Stomach (tissue), 9 donors: ENCODE results near the gene AP1S3. TPM values are rescaled to one million over a fixed set of nuclear protein-coding genes. Genes with fewer than 3 reads are reported as not detected.
"Not testable (repeated sequence)": the region's sequence is repeated elsewhere in the genome, so short reads cannot be mapped to it uniquely, and the experiment has no call there.

Experiments used
- DNase-seq, 2 donors: peaks; one replicate each; pipeline versions ENCODE4 v3.0.0 to v3.0.0-alpha.2; 2013 to 2019
- H3K27ac ChIP-seq, 5 donors: fragments of 200-600 bp in 4 of 5; sonication (generic) in 4 of 5; one replicate each; pipeline ENCODE4 v1.5.1; 2013 to 2019; ENCODE audit warnings: mild to moderate bottlenecking in 1 of 5, moderate library complexity in 1 of 5
- H3K27me3 ChIP-seq, 3 donors: fragments of 200-600 bp; sonication (generic); one replicate each; pipeline ENCODE4 v1.5.1; 2017 to 2019; ENCODE audit warnings: mixed run types in 1 of 3
- H3K36me3 ChIP-seq, 4 donors: fragments of 200-600 bp; sonication (generic); 1 replicate in 3 of 4; 2 replicates in 1 of 4; pipeline ENCODE4 v1.5.1; 2016 to 2019
- H3K4me1 ChIP-seq, 4 donors: fragments of 200-600 bp; sonication (generic); one replicate each; pipeline ENCODE4 v1.5.1; 2016 to 2019
- H3K4me3 ChIP-seq, 4 donors: fragments of 200-600 bp; sonication (generic) in 3 of 4; one replicate each; pipeline ENCODE4 v1.5.1; 2016 to 2019; ENCODE audit warnings: mild to moderate bottlenecking in 1 of 4
- H3K9me3 ChIP-seq, 4 donors: fragments of 200-600 bp; sonication (generic); one replicate each; pipeline ENCODE4 v1.5.1; 2016 to 2019
- CTCF ChIP-seq, 7 experiments: fragments of 450-650 bp in 4 of 7; fragments of 200-600 bp in 3 of 7; sonication (generic) in 3 of 7; IDR thresholded peaks; one replicate each; pipeline ENCODE4 v1.5.1; 2016 to 2019; ENCODE audit warnings: antibody characterized with exemption in 7 of 7, control low read depth in 2 of 7, mild to moderate bottlenecking in 1 of 7
- EP300 ChIP-seq: sonication (generic); formaldehyde crosslinking; IDR thresholded peaks from one replicate; pipeline ENCODE4 v1.6.1; 2017; ENCODE audit warnings: antibody characterized with exemption
- POLR2A ChIP-seq, 4 donors: fragments of 450-650 bp; IDR thresholded peaks; one replicate each; pipeline ENCODE4 v1.6.1; 2016; ENCODE audit warnings: antibody characterized with exemption in 4 of 4, control low read depth in 2 of 4, mild to moderate bottlenecking in 1 of 4, moderate library complexity in 1 of 4
- POLR2AphosphoS5 ChIP-seq, 3 donors: sonication (generic); formaldehyde crosslinking; IDR thresholded peaks; one replicate each; pipeline ENCODE4 v1.6.1; 2016; ENCODE audit warnings: antibody characterized with exemption in 3 of 3
- WGBS, 5 donors: extraction: QIAGEN DNeasy Blood & Tissue Kit in 3 of 5; methylation state at CpG; one replicate each; pipeline versions ENCODE4 v1.1.5 to v1.1.7; 2013 to 2018; 5-methylcytosine and 5-hydroxymethylcytosine counted together
- intact Hi-C: fragments of 100-400 bp; cut with DNase I; formaldehyde crosslinking; loops from one replicate; pipeline ENCODE4 v1.15.1; 2023; ENCODE audit warnings: low total_unique reads
- polyA plus RNA-seq, 3 donors: library from polyadenylated mRNA; stranded (reverse); fragments of 200-250 nt; gene quantifications; one replicate each; pipeline ENCODE4 v1.2.3, GENCODE V29; 2013
- total RNA-seq, 5 donors: library from RNA; depleted of rRNA; stranded (reverse); fragments of >200 nt; gene quantifications; one replicate each; pipeline versions ENCODE4 v1.1.0 to v1.2.3, GENCODE V29; 2014 to 2016
- donor health status: healthy with polysubstance abuse.
- donor health status: Bipolar disorder and iron deficiency.
- donor health status: healthy.

Gene AP1S3
- total and polyA plus RNA-seq, 8 donors, result 1.5 to 18.2 (median 6.1) TPM; not detected in 2

DNA sequence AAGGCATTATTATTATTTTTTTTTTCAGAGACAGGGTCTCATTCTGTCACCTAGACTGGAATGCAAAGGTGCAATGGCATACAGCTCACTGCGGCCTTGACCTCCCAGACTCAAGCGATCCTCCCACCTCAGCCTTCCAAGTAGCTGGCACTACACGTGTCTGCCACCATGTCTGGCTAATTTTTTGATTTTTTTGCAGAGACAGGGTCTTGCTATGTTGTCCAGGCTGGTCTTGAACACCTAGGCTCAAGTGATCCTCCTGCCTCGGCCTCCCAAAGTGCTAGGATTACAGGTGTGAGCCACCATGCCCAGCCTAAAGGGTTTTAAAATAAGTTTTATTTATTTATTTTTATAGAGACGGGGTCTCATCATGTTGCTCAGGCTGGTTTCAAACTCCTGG is 45.3 kb upstream of the AP1S3 start:
- TF ChIP-seq POLR2AphosphoS5 (IDR thresholded peaks at IDR 0.05), result no peak
- TF ChIP-seq POLR2A (IDR thresholded peaks at IDR 0.05), result no peak
- no peak for TF ChIP-seq CTCF (IDR thresholded peaks at IDR 0.05)
- no peak for TF ChIP-seq EP300
- 94 to 99% (median 97%) methylated on average over 5 of the region's 5 CpGs for WGBS, 5 donors

GRCh38 chr2:223880796-223881195 is 43.4 kb upstream of the AP1S3 start:
- no peaks in the 10 kb centered on the region for H3K9me3 ChIP-seq
- WGBS, 5 donors, result 72 to 82% (median 81%) methylated on average over 4 of the region's 4 CpGs
- peaks cover 53 to 100% (median 100%) of the 10 kb centered on the region in 4 donors for H3K36me3 ChIP-seq
- H3K4me3 ChIP-seq, result no peak overlapping the region
- no peaks in the 10 kb centered on the region for H3K4me1 ChIP-seq
- no peak for TF ChIP-seq POLR2AphosphoS5 (IDR thresholded peaks at IDR 0.05)
- no peak for TF ChIP-seq CTCF (IDR thresholded peaks at IDR 0.05)
- no peak for TF ChIP-seq POLR2A (IDR thresholded peaks at IDR 0.05)
- no peak for TF ChIP-seq EP300
- H3K27ac ChIP-seq, result no peak overlapping the region
- no peaks in the 10 kb centered on the region for H3K27me3 ChIP-seq
- DNase-seq, result no peak
- intact Hi-C loops, result no loop called here

More for the DNA sequence above, 45.3 kb upstream of the AP1S3 start:
- Histone ChIP-seq H3K27me3 (no peaks in the 10 kb centered on the region), H3K27ac (no peak overlapping the region), H3K4me3 (no peak overlapping the region), H3K36me3 (peaks cover 50 to 98% (median 96%) of the 10 kb centered on the region in 4 donors), H3K9me3 (no peaks in the 10 kb centered on the region), H3K4me1 (peaks cover 0 to 5% (median 2%) of the 10 kb centered on the region in 4 donors)
- DNase-seq, result no peak
- intact Hi-C loops, result no loop called here

DNA sequence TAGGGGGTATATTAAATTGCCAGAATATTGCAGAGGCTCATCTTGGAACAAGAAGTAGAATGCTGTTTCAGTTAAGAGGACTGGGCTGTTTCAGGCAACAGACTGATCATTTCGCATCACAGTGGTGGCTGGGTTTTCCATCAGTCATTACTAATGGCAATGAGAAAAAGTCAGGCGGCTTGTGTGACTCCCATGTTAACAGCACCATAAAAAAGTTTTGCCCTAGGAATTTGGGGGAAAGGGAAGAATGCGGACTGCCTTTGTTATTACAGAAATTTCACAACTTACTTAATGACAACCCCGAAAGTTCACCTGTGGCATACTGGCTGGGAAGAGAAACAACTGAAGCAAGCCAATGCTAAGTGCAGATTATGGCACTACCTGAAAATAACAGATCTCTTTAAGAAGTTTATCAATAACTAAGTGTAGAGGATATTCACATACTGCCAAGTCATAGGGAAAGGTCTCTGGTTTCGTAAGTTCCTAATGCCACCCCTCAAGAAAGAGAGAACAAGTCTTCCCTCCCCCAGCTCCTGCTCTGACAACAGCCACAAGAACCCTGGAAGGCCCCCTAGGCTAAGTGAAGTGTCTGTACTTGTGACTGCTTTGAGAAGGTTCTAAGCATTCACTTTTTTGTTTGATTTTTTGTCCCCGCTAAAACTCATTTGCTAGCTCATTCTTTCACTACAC is 40.5 kb upstream of the AP1S3 start:
- H3K4me3 ChIP-seq, result no peak overlapping the region
- H3K9me3 ChIP-seq, result no peaks in the 10 kb centered on the region
- 82 to 93% (median 88%) methylated on average over 6 of the region's 6 CpGs for WGBS, 5 donors
- H3K36me3 ChIP-seq, result peaks cover 50 to 99% (median 98%) of the 10 kb centered on the region in 4 donors
- TF ChIP-seq CTCF (IDR thresholded peaks at IDR 0.05), result no peak
- TF ChIP-seq EP300, result no peak
- no peak for TF ChIP-seq POLR2A (IDR thresholded peaks at IDR 0.05)
- no peak for TF ChIP-seq POLR2AphosphoS5 (IDR thresholded peaks at IDR 0.05)
- H3K4me1 ChIP-seq, result no peaks in the 10 kb centered on the region
- DNase-seq, result no peak
- intact Hi-C loops, result no loop called here
- H3K27me3 ChIP-seq, result no peaks in the 10 kb centered on the region
- H3K27ac ChIP-seq, result no peak overlapping the region

DNA sequence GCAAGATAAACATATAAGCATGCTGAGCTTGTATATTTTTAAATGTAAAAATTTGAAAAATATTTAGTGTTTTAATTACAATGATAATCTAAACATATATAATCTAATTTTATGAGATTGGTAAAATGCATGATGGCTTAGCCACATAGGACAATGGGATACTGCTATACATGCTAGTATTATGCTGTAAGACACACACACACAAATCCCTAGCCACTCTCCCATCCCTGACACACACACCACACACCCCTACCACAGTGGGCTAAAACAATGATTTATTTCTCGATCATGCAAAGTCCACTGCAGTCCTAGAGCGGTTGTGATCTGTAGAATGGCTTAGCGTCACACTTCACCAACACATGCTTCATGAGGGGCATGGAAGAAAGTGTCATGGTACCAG is 36.3 kb upstream of the AP1S3 start:
- WGBS, 5 donors, result 90 to 99% (median 98%) methylated on average over 3 of the region's 3 CpGs
- Histone ChIP-seq H3K36me3 (peaks cover 16 to 89% (median 83%) of the 10 kb centered on the region in 4 donors), H3K27me3 (no peaks in the 10 kb centered on the region), H3K4me1 (no peaks in the 10 kb centered on the region), H3K27ac (no peak overlapping the region), H3K9me3 (no peaks in the 10 kb centered on the region), H3K4me3 (no peak overlapping the region)
- no peak for TF ChIP-seq POLR2A (IDR thresholded peaks at IDR 0.05)
- TF ChIP-seq EP300, result no peak
- TF ChIP-seq POLR2AphosphoS5 (IDR thresholded peaks at IDR 0.05), result no peak
- TF ChIP-seq CTCF (IDR thresholded peaks at IDR 0.05), result no peak
- intact Hi-C loops, result no loop called here
- no peak for DNase-seq

- WGBS, 5 donors, result 94 to 95% (median 95%) methylated on average over 2 of the region's 2 CpGs
- intact Hi-C loops, DNase-seq: not testable (repeated sequence)
Observed at GRCh38 chr2:223872772-223873171, 35.4 kb upstream of the AP1S3 start.

DNA sequence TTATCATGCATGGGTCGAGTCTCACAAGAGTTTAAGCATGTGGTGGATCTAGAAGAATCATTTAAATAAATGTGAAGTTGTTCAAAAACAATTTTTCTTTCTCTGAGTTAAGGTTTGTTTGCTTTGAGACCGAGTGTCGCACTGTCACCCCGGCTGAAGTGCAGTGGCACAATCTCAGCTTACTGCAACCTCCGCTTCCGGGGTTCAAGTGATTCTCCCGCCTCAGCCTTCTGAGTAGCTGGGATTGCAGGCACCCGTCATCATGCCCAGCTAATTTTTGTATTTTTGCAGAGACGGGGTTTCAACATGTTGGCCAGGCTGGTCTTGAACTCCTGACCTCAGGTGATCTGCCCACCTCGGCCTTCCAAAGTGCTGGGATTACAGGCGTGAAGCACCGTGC is 34.3 kb upstream of the AP1S3 start:
- DNase-seq, result not testable (repeated sequence)

More at GRCh38 chr2:223872772-223873171, 35.4 kb upstream of the AP1S3 start:
- H3K4me3 ChIP-seq, H3K27me3 ChIP-seq, H3K9me3 ChIP-seq, H3K4me1 ChIP-seq, H3K27ac ChIP-seq: not testable (repeated sequence)
- H3K36me3 ChIP-seq, result peaks cover 8 to 80% (median 74%) of the 10 kb centered on the region in 4 donors

More for the DNA sequence above, 34.3 kb upstream of the AP1S3 start:
- H3K27me3 ChIP-seq, H3K4me1 ChIP-seq, H3K9me3 ChIP-seq, H3K27ac ChIP-seq, H3K4me3 ChIP-seq, intact Hi-C loops: not testable (repeated sequence)
- WGBS, 5 donors, result 88 to 97% (median 96%) methylated on average over 12 of the region's 12 CpGs
- H3K36me3 ChIP-seq, result peaks cover 4 to 69% (median 63%) of the 10 kb centered on the region in 4 donors
